Measurements from ENCODE around the gene TP53I3.

The TP53I3 gene

GRCh38 chr2:24073816-24074215, 10.8 kb downstream of the TP53I3 start:
- ATAC-seq, result no peak
- TF ChIP-seq SNAI2 (CRISPR knock-in tag; IDR thresholded peaks at IDR 0.05) (no peak), ZFP30 (CRISPR knock-in tag; IDR thresholded peaks at IDR 0.05) (no peak), ZFP3 (CRISPR knock-in tag; IDR thresholded peaks at IDR 0.05) (no peak), ZNF565 (CRISPR knock-in tag; conservative IDR thresholded peaks at IDR 0.05; ENCODE audit: low read depth) (no peak), RARB (CRISPR knock-in tag; IDR thresholded peaks at IDR 0.05) (no peak), TCF4 (CRISPR knock-in tag; IDR thresholded peaks at IDR 0.05; ENCODE audit: borderline replicate concordance) (no peak)

GRCh38 chr2:24072259-24072658, 12.4 kb downstream of the TP53I3 start:
- ATAC-seq, result no peak
- no peak for TF ChIP-seq ZNF70 (CRISPR knock-in tag; IDR thresholded peaks at IDR 0.05)
- no peak for TF ChIP-seq TCF4 (CRISPR knock-in tag; IDR thresholded peaks at IDR 0.05; ENCODE audit: borderline replicate concordance)

- no peak for ATAC-seq
- TF ChIP-seq BACH2 (CRISPR knock-in tag; IDR thresholded peaks at IDR 0.05; ENCODE audit: borderline replicate concordance) (no peak), RARB (CRISPR knock-in tag; IDR thresholded peaks at IDR 0.05) (no peak), TSHZ2 (CRISPR knock-in tag; IDR thresholded peaks at IDR 0.05) (no peak), ZNF70 (CRISPR knock-in tag; IDR thresholded peaks at IDR 0.05) (no peak), ZFP3 (CRISPR knock-in tag; IDR thresholded peaks at IDR 0.05) (no peak), PPARA (CRISPR knock-in tag; IDR thresholded peaks at IDR 0.05; ENCODE audit: borderline replicate concordance) (no peak), ESRRG (CRISPR knock-in tag; IDR thresholded peaks at IDR 0.05) (no peak), OSR1 (CRISPR knock-in tag; IDR thresholded peaks at IDR 0.05) (no peak), SNAI2 (CRISPR knock-in tag; IDR thresholded peaks at IDR 0.05) (no peak), ISL1 (CRISPR knock-in tag; IDR thresholded peaks at IDR 0.05) (no peak), CREB5 (CRISPR knock-in tag; IDR thresholded peaks at IDR 0.05; ENCODE audit: low read depth) (no peak), GLIS3 (CRISPR knock-in tag; IDR thresholded peaks at IDR 0.05) (no peak), CSDC2 (CRISPR knock-in tag; IDR thresholded peaks at IDR 0.05) (no peak), ZNF565 (CRISPR knock-in tag; conservative IDR thresholded peaks at IDR 0.05; ENCODE audit: low read depth) (no peak), TCF4 (CRISPR knock-in tag; IDR thresholded peaks at IDR 0.05; ENCODE audit: borderline replicate concordance) (no peak), ZC3H10 (CRISPR knock-in tag; IDR thresholded peaks at IDR 0.05) (no peak), TOX (CRISPR knock-in tag; IDR thresholded peaks at IDR 0.05; ENCODE audit: borderline replicate concordance) (no peak)
Measured at GRCh38 chr2:24065341-24065740, 19.3 kb downstream of the TP53I3 start.

- TF ChIP-seq ZNF565 (CRISPR knock-in tag; conservative IDR thresholded peaks at IDR 0.05; ENCODE audit: low read depth) (no peak), ZC3H10 (CRISPR knock-in tag; IDR thresholded peaks at IDR 0.05) (no peak), POU6F1 (CRISPR knock-in tag; IDR thresholded peaks at IDR 0.05; ENCODE audit: borderline replicate concordance, low read depth) (no peak), CSDC2 (CRISPR knock-in tag; IDR thresholded peaks at IDR 0.05) (no peak), PPARA (CRISPR knock-in tag; IDR thresholded peaks at IDR 0.05; ENCODE audit: borderline replicate concordance) (no peak), TCF4 (CRISPR knock-in tag; IDR thresholded peaks at IDR 0.05; ENCODE audit: borderline replicate concordance) (no peak), CREB5 (CRISPR knock-in tag; IDR thresholded peaks at IDR 0.05; ENCODE audit: low read depth) (no peak), RARB (CRISPR knock-in tag; IDR thresholded peaks at IDR 0.05) (no peak), CSRNP3 (CRISPR knock-in tag; IDR thresholded peaks at IDR 0.05) (no peak)
- ATAC-seq, result no peak
Measured at GRCh38 chr2:24058564-24059271, 25.9 kb downstream of the TP53I3 start.
